Hepatocyte (in vitro differentiated cells): ENCODE results near the gene ATXN1.

ENCODE experiments used
- EZH2 ChIP-seq: fragments of 200-600 bp; sonication (generic); IDR thresholded peaks from 2 replicates; pipeline ENCODE4 v1.6.1; 2016; ENCODE audit warnings: antibody characterized with exemption, mild to moderate bottlenecking, borderline replicate concordance
- EZH2phosphoT487 ChIP-seq: fragments of 200-600 bp; sonication (generic); IDR thresholded peaks from one replicate; pipeline ENCODE4 v1.6.1; 2018; ENCODE audit warnings: antibody characterized with exemption, mild to moderate bottlenecking, low read depth, moderate library complexity; ENCODE audit not compliant: unreplicated experiment, severe bottlenecking
- TF ChIP-seq, protein P1 (sequence below): fragments of 200-600 bp; sonication (generic); IDR thresholded peaks from 2 replicates; pipeline ENCODE4 v1.5.1; 2016; ENCODE audit warnings: antibody characterized with exemption, mild to moderate bottlenecking; ENCODE audit not compliant: poor library complexity

- TF ChIP-seq, protein P1, sequence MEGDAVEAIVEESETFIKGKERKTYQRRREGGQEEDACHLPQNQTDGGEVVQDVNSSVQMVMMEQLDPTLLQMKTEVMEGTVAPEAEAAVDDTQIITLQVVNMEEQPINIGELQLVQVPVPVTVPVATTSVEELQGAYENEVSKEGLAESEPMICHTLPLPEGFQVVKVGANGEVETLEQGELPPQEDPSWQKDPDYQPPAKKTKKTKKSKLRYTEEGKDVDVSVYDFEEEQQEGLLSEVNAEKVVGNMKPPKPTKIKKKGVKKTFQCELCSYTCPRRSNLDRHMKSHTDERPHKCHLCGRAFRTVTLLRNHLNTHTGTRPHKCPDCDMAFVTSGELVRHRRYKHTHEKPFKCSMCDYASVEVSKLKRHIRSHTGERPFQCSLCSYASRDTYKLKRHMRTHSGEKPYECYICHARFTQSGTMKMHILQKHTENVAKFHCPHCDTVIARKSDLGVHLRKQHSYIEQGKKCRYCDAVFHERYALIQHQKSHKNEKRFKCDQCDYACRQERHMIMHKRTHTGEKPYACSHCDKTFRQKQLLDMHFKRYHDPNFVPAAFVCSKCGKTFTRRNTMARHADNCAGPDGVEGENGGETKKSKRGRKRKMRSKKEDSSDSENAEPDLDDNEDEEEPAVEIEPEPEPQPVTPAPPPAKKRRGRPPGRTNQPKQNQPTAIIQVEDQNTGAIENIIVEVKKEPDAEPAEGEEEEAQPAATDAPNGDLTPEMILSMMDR = no peak
- no peak for TF ChIP-seq EZH2
- TF ChIP-seq EZH2phosphoT487 = no peak
Observed at GRCh38 chr6:16278048-16278724, 483.1 kb downstream of the ATXN1 start.
